G401.6 (cell line): ENCODE measurements around the gene ZNF587B.
"Not testable (repeated sequence)": the region's sequence is repeated elsewhere in the genome, so short reads cannot be mapped to it uniquely, and the experiment has no call there.

ENCODE experiments used
- FAIRE-seq: peaks from 2 replicates; lab custom pipeline; 2012; peaks lifted over from hg19 to GRCh38; lab: Jason Lieb, UNC

The ZNF587B gene

GRCh38 chr19:57872450-57872849, 42.4 kb downstream of the ZNF587B start:
- FAIRE-seq: no peak

- FAIRE-seq: not testable (repeated sequence)
Observed at GRCh38 chr19:57873883-57874799, 44.0 kb downstream of the ZNF587B start.

- no peak for FAIRE-seq
Observed at GRCh38 chr19:57886046-57886445, 55.9 kb downstream of the ZNF587B start.

- no peak for FAIRE-seq
Observed at GRCh38 chr19:57887195-57887941, 57.3 kb downstream of the ZNF587B start.

- no peak for FAIRE-seq
Observed at GRCh38 chr19:57888107-57888559, 58.0 kb downstream of the ZNF587B start.

- FAIRE-seq: no peak
Observed at GRCh38 chr19:57888560-57889231, 58.6 kb downstream of the ZNF587B start, which contains the start of gene ZNF814. TSS of gene ZNF814 (minus strand) at chr19:57889037. CDS start at chr19:57888802, 235 bp downstream.

- FAIRE-seq: not testable (repeated sequence)
Observed at GRCh38 chr19:57890706-57891105, 60.6 kb downstream of the ZNF587B start.
